HUES48 (cell line): ENCODE measurements around the gene MPPED2.

Experiments
- H3K27ac ChIP-seq: one replicate; pipeline ENCODE4 v1.7.0; 2013; ENCODE audit warnings: low read depth, low read length, inconsistent platforms
- H3K27me3 ChIP-seq: 2 replicates; pipeline ENCODE4 v1.6.1; 2013; ENCODE audit warnings: mild to moderate bottlenecking, low read length; ENCODE audit not compliant: control insufficient read depth, insufficient read depth
- H3K36me3 ChIP-seq: 2 replicates; pipeline ENCODE4 v1.6.1; 2013; ENCODE audit warnings: low read length; ENCODE audit not compliant: control insufficient read depth, insufficient read depth
- H3K4me1 ChIP-seq: 2 replicates; pipeline ENCODE4 v1.6.1; 2013; ENCODE audit warnings: mild to moderate bottlenecking, low read length; ENCODE audit not compliant: control insufficient read depth, insufficient read depth
- H3K4me3 ChIP-seq: 2 replicates; pipeline ENCODE4 v1.5.1; 2013; ENCODE audit warnings: mild to moderate bottlenecking, low read depth, low read length
- H3K9ac ChIP-seq: 2 replicates; pipeline ENCODE4 v1.6.1; 2013; ENCODE audit warnings: mild to moderate bottlenecking, low read depth, low read length, moderate library complexity
- H3K9me3 ChIP-seq: 2 replicates; pipeline ENCODE4 v1.6.1; 2013; ENCODE audit warnings: low read length; ENCODE audit not compliant: control insufficient read depth, insufficient read depth

The MPPED2 gene

DNA sequence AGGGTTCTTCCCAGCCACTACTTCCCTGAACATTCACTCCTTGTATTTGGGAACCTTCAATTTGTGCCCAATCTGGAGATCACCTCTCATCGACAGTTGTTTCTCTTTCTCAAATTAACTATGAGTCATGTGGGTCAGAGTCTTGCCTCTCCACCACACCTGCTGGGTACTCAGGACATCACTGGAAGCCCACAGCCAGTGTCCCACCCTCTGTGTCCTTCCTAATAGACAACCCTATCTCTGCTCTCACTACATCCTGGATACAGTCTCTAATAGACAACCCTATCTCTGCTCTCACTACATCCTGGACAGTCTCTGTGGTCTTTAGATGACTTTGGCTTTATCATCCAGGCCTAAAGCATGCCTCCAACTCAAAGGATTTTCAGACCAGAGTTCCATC lies 193.1 kb downstream of the MPPED2 start:
- Histone ChIP-seq H3K9me3 (no peaks in the 10 kb centered on the region), H3K27ac (no peak overlapping the region), H3K36me3 (no peaks in the 10 kb centered on the region), H3K4me1 (no peaks in the 10 kb centered on the region), H3K9ac (no peak overlapping the region), H3K27me3 (no peaks in the 10 kb centered on the region), H3K4me3 (no peak overlapping the region)

GRCh38 chr11:30392221-30392784 lies 193.8 kb downstream of the MPPED2 start:
- H3K9ac ChIP-seq: no peak overlapping the region
- H3K27me3 ChIP-seq: no peaks in the 10 kb centered on the region
- H3K4me1 ChIP-seq: no peaks in the 10 kb centered on the region
- H3K36me3 ChIP-seq: no peaks in the 10 kb centered on the region
- H3K9me3 ChIP-seq: peaks cover 3% of the 10 kb centered on the region; the same call in 1 of the 2 replicates
- no peak overlapping the region for H3K27ac ChIP-seq
- no peak overlapping the region for H3K4me3 ChIP-seq

GRCh38 chr11:30388957-30389356 lies 197.2 kb downstream of the MPPED2 start:
- Histone ChIP-seq H3K36me3 (no peaks in the 10 kb centered on the region), H3K27me3 (no peaks in the 10 kb centered on the region), H3K27ac (no peak overlapping the region), H3K9me3 (peaks cover 23% of the 10 kb centered on the region), H3K4me1 (no peaks in the 10 kb centered on the region), H3K4me3 (no peak overlapping the region), H3K9ac (no peak overlapping the region)

DNA sequence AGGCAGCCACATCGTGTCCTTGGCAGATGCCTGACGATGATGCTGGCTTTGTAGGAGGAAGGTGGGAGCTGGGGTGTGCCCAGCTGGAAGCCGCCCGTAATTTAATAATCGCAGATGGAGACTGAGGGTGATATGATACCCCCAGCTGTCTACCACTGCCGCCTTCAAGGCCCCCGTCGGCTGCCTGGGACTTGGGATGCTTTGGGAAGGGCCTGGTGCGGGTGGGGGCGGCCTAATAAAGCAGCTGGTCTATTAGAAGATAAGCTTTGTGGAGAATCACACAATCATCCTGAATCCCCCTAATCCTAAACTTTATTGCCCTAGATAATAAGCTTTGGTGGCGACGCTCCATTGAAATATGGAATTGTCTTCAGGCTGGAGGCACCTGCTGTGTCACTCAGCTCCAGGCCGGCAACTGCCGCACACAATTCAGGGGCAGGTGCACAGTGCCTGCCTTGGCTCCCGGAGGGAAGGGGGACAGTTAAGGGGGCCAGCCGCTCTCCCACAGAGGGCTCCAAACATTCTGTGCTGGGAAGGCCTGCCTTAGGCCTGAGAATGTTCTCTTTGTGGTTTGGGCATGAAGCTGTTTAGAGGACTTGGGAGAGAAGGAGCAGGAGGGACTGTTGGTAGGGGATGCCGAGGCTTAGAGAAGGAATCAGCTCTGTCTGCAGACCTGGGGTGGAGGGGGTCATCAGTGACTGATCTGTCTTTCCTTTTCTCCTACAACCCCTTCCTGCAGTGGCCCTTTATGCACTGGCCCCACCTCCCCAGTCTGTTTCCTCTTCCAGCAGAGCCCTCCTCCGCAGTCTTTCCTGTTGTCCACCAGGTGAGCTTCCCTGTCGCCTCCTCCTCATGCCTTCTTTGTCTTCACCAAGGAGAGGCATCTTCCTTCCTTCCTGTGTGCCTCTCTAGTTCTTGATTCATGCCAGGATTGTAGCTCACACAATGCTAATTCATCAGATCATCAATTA lies 198.0 kb downstream of the MPPED2 start:
- no peaks in the 10 kb centered on the region for H3K4me1 ChIP-seq
- no peak overlapping the region for H3K4me3 ChIP-seq
- peaks cover 23% of the 10 kb centered on the region for H3K9me3 ChIP-seq
- H3K36me3 ChIP-seq: no peaks in the 10 kb centered on the region
- no peaks in the 10 kb centered on the region for H3K27me3 ChIP-seq
- no peak overlapping the region for H3K9ac ChIP-seq
- H3K27ac ChIP-seq: no peak overlapping the region

DNA sequence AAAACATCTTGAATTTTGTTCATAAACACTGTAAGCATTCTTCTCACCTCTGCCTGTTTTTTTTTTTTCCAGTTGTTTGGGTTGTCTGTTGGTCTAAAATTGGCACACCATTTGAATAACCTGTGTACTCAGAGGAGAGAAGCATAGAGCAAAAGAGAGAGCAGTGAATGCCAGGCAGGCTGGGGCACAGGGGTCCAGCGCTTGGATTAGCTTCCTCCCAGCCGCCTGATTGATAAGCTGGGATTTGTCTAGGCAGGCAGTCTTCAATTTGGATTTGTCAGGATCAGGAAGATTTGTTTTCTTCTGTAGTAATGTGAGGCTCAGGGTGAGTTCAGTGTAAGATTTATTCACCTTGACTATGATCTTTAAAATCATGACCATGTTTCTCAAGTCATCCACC lies 204.3 kb downstream of the MPPED2 start:
- no peaks in the 10 kb centered on the region for H3K4me1 ChIP-seq
- no peaks in the 10 kb centered on the region for H3K36me3 ChIP-seq
- peaks cover 16% of the 10 kb centered on the region for H3K9me3 ChIP-seq
- H3K4me3 ChIP-seq: no peak overlapping the region
- no peak overlapping the region for H3K27ac ChIP-seq
- H3K9ac ChIP-seq: no peak overlapping the region
- no peaks in the 10 kb centered on the region for H3K27me3 ChIP-seq

DNA sequence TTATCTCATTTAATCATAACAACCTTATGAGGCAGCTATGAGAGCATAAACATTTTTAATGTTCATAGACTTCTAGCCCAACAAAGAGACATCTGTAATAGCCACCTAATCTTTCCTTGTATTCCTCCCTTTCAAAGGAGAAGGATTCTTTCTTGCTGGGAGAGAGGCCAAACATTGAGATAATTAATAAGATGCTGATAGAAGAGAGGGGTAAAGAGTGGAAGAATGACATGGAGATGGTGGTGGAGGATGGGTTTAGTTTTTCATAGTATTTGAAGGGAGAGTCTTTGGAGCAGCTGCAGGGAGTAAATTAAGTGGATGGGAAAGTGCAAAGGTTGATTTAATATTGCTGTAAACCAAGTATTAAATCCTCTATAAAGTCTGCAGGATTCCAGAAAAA lies 205.3 kb downstream of the MPPED2 start:
- no peak overlapping the region for H3K9ac ChIP-seq
- no peaks in the 10 kb centered on the region for H3K27me3 ChIP-seq
- H3K4me1 ChIP-seq: no peaks in the 10 kb centered on the region
- H3K4me3 ChIP-seq: no peak overlapping the region
- H3K27ac ChIP-seq: no peak overlapping the region
- H3K9me3 ChIP-seq: peaks cover 6% of the 10 kb centered on the region; the same call in 1 of the 2 replicates
- no peaks in the 10 kb centered on the region for H3K36me3 ChIP-seq

DNA sequence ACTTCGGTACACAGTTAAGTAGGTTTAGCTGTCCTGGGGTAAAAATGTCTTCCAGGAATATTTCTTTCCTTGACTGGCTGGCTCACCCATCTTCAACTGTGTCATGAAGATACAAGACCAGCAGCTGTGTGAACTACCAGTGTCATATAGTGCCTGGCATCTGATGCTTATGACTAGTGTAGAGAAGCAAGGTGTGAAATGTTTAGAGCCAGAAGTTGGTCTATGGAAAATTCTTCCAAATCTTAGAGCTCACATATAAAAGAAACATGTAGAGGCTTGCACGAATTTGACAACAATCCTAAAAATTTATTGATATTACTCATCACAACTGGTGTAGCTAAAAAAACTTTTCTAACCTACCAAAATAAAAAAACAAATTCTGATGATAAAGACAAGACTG lies 208.8 kb downstream of the MPPED2 start:
- H3K36me3 ChIP-seq: no peaks in the 10 kb centered on the region
- no peak overlapping the region for H3K9ac ChIP-seq
- no peak overlapping the region for H3K4me3 ChIP-seq
- no peaks in the 10 kb centered on the region for H3K9me3 ChIP-seq
- no peaks in the 10 kb centered on the region for H3K27me3 ChIP-seq
- H3K27ac ChIP-seq: no peak overlapping the region
- 0 out of 2 replicates have a peak, but pooled peaks cover 4% of the 10 kb centered on the region for H3K4me1 ChIP-seq

- Histone ChIP-seq H3K4me3 (no peak overlapping the region), H3K36me3 (no peaks in the 10 kb centered on the region), H3K9me3 (no peaks in the 10 kb centered on the region), H3K27ac (no peak overlapping the region), H3K27me3 (no peaks in the 10 kb centered on the region), H3K9ac (no peak overlapping the region), H3K4me1 (0 out of 2 replicates have a peak, but pooled peaks cover 12% of the 10 kb centered on the region)
Observed at GRCh38 chr11:30370164-30370563, 216.0 kb downstream of the MPPED2 start.

- H3K4me3 ChIP-seq: no peak overlapping the region
- peaks cover 26% of the 10 kb centered on the region for H3K4me1 ChIP-seq
- H3K27me3 ChIP-seq: no peaks in the 10 kb centered on the region
- H3K27ac ChIP-seq: no peak overlapping the region
- H3K36me3 ChIP-seq: no peaks in the 10 kb centered on the region
- no peaks in the 10 kb centered on the region for H3K9me3 ChIP-seq
- H3K9ac ChIP-seq: no peak overlapping the region
Observed at GRCh38 chr11:30368394-30368793, 217.8 kb downstream of the MPPED2 start.

- no peak overlapping the region for H3K9ac ChIP-seq
- no peak overlapping the region for H3K27ac ChIP-seq
- H3K36me3 ChIP-seq: no peaks in the 10 kb centered on the region
- peaks cover 23% of the 10 kb centered on the region for H3K4me1 ChIP-seq
- no peaks in the 10 kb centered on the region for H3K27me3 ChIP-seq
- H3K4me3 ChIP-seq: no peak overlapping the region
- no peaks in the 10 kb centered on the region for H3K9me3 ChIP-seq
Observed at GRCh38 chr11:30365793-30366517, 220.2 kb downstream of the MPPED2 start.
